Heart left ventricle (tissue), 16 donors: Measurements from ENCODE around the gene MYO1G. TPM values are rescaled to one million over a fixed set of nuclear protein-coding genes. Genes with fewer than 3 reads are reported as not detected.

ENCODE experiments used
- ATAC-seq, 4 donors: fragments of 200-7000 bp; cut with Tn5 transposase; one replicate each; pipeline ENCODE4 v1.9.1; 2020 to 2022; ENCODE audit warnings: moderate library complexity in 4 of 4, mild to moderate bottlenecking in 3 of 4, moderate number of reproducible peaks in 1 of 4
- DNase-seq, 5 donors: peaks; one replicate each; pipeline ENCODE4 v3.0.0-alpha.2; 2020
- H3K27ac ChIP-seq, 12 donors: fragments of 200-600 bp; sonication (generic) in 4 of 12; one replicate each; pipeline versions ENCODE4 v1.5.0 to v1.8.0; 2016 to 2022; ENCODE audit warnings: mild to moderate bottlenecking in 2 of 12
- H3K27me3 ChIP-seq, 9 donors: fragments of 200-600 bp; sonication (generic) in 2 of 9; one replicate each; pipeline versions ENCODE4 v1.5.1 to v1.8.0; 2016 to 2022; ENCODE audit warnings: mild to moderate bottlenecking in 3 of 9
- H3K36me3 ChIP-seq, 9 donors: fragments of 200-600 bp; sonication (generic) in 2 of 9; one replicate each; pipeline versions ENCODE4 v1.5.0 to v1.8.0; 2018 to 2022; ENCODE audit warnings: mild to moderate bottlenecking in 2 of 9
- H3K4me1 ChIP-seq, 12 donors: fragments of 200-600 bp; sonication (generic) in 4 of 12; one replicate each; pipeline versions ENCODE4 v1.5.0 to v1.8.0; 2016 to 2022; ENCODE audit warnings: mild to moderate bottlenecking in 3 of 12
- H3K4me3 ChIP-seq, 12 donors: fragments of 200-600 bp; sonication (generic) in 4 of 12; one replicate each; pipeline versions ENCODE4 v1.5.0 to v1.8.0; 2017 to 2022; ENCODE audit warnings: mild to moderate bottlenecking in 9 of 12, moderate library complexity in 4 of 12
- H3K9me3 ChIP-seq, 12 donors: fragments of 200-600 bp; sonication (generic) in 4 of 12; one replicate each; pipeline versions ENCODE4 v1.5.0 to v1.8.0; 2016 to 2022; ENCODE audit warnings: mild to moderate bottlenecking in 1 of 12
- CTCF ChIP-seq, 12 donors: fragments of 200-600 bp; sonication (generic) in 4 of 12; IDR thresholded peaks; one replicate each; pipeline versions ENCODE4 v1.5.0 to v1.8.0; 2018 to 2022; ENCODE audit warnings: antibody characterized with exemption in 12 of 12, mild to moderate bottlenecking in 5 of 12
- POLR2A ChIP-seq, 2 donors: fragments of 450-650 bp; IDR thresholded peaks; one replicate each; pipeline ENCODE4 v1.6.1; 2017; ENCODE audit warnings: antibody characterized with exemption in 2 of 2, mild to moderate bottlenecking in 2 of 2, moderate library complexity in 2 of 2
- WGBS, 4 donors: extraction: QIAGEN DNeasy Blood & Tissue Kit in 2 of 4; methylation state at CpG; one replicate each; pipeline versions ENCODE4 v1.1.5 to v1.1.7; 2013 to 2018; 5-methylcytosine and 5-hydroxymethylcytosine counted together
- intact Hi-C, 10 donors: fragments of 100-400 bp; cut with DNase I; formaldehyde crosslinking; loops; one replicate each; pipeline versions ENCODE4 v1.11.1 to v1.14.2; 2022
- polyA plus RNA-seq, 2 donors: library from polyadenylated mRNA; stranded (reverse); fragments of 200-250 nt; gene quantifications; one replicate each; pipeline ENCODE4 v1.2.3, GENCODE V29; 2013
- total RNA-seq, 9 donors: library from RNA; depleted of rRNA in 2 of 9; stranded (reverse); fragments of >200 nt in 2 of 9; fragmentation: NEBNext Ultra II Directional in 3 of 9; extraction: Animal tissue kit (Norgen Biotek cat#: 25700) in 3 of 9; gene quantifications; one replicate each; pipeline versions ENCODE4 v1.1.0 to v1.2.4, GENCODE V29; 2016 to 2023
- donor health status: ischemic (EF 13 %, LVEDD 7.1; RV severe dilation, severe dysfunction).
- donor health status: healthy with polysubstance abuse.
- donor health status: DM: no; HTN: yes; CAD: no.
- donor health status: DM: no; HTN: no; CAD: no.
- donor health status: ischemic (EF 25% LVEDD 6.9; RV normal size, moderate dysfunction).
- donor health status: ischemic (EF 25% LVEDD 5.7; RV mildly dilated, moderate dysfunction).
- donor health status: healthy.
- donor health status: DM: yes; HTN: yes; CAD: no.
- donor health status: ischemic (EF 35%, LVEDD 5.7; RV mildly dilated, moderate dysfunction).
- donor health status: nonischemic (EF 11% LVEDD 7.7; RV severe dilation, severe dysfunction).
- donor health status: DM: yes; HTN: yes; CAD: no.
- donor health status: PGD.
- donor health status: ischemic (EF 29% LVEDD 5.4; RV normal size, mild dysfunction).
- donor health status: nonischemic (EF 23%, LVEDD 6.1; RV moderate dilation, normal function).

The MYO1G gene
- total and polyA plus RNA-seq, 11 donors, result 0.13 to 19.0 (median 0.79) TPM

GRCh38 chr7:44955733-44956132 lies 23.1 kb downstream of the MYO1G start:
- H3K4me1 ChIP-seq, result peaks cover 0 to 10% (median 0%) of the 10 kb centered on the region in 12 donors
- peaks cover 0 to 19% (median 0%) of the 10 kb centered on the region in 9 donors for H3K27me3 ChIP-seq
- TF ChIP-seq POLR2A (IDR thresholded peaks at IDR 0.05), result no peak
- TF ChIP-seq CTCF (IDR thresholded peaks at IDR 0.05), result no peak
- no peaks in the 10 kb centered on the region for H3K36me3 ChIP-seq
- ATAC-seq (peak in 2 of 4 donors; percentile 31), DNase-seq (no peak)
- no peak overlapping the region for H3K27ac ChIP-seq
- 59 to 67% (median 66%) methylated on average over 2 of the region's 2 CpGs for WGBS, 4 donors
- H3K4me3 ChIP-seq, result no peak overlapping the region
- H3K9me3 ChIP-seq, result no peaks in the 10 kb centered on the region
- intact Hi-C loops, result no loop called here

- no peak overlapping the region for H3K4me3 ChIP-seq
- WGBS, 4 donors, result 80 to 94% (median 88%) methylated on average over 1 to 2 of the region's 2 CpGs
- H3K27me3 ChIP-seq, result peaks cover 0 to 8% (median 0%) of the 10 kb centered on the region in 9 donors
- no peaks in the 10 kb centered on the region for H3K9me3 ChIP-seq
- TF ChIP-seq CTCF (IDR thresholded peaks at IDR 0.05), result no peak
- no peak for TF ChIP-seq POLR2A (IDR thresholded peaks at IDR 0.05)
- no peak for DNase-seq
- H3K36me3 ChIP-seq, result no peaks in the 10 kb centered on the region
- no peak overlapping the region for H3K27ac ChIP-seq
- intact Hi-C loops, result no loop called here
- no peak for ATAC-seq
- no peaks in the 10 kb centered on the region for H3K4me1 ChIP-seq
Measured at GRCh38 chr7:44953156-44953555, 25.7 kb downstream of the MYO1G start.

GRCh38 chr7:44949303-44949702 lies 29.5 kb downstream of the MYO1G start:
- Histone ChIP-seq H3K27me3 (peaks cover 0 to 8% (median 0%) of the 10 kb centered on the region in 9 donors), H3K4me1 (no peaks in the 10 kb centered on the region), H3K9me3 (no peaks in the 10 kb centered on the region), H3K27ac (no peak overlapping the region), H3K4me3 (no peak overlapping the region), H3K36me3 (no peaks in the 10 kb centered on the region)
- TF ChIP-seq CTCF (IDR thresholded peaks at IDR 0.05) (no peak), POLR2A (IDR thresholded peaks at IDR 0.05) (no peak)
- ATAC-seq (no peak), DNase-seq (no peak)
- intact Hi-C loops, result no loop called here
- 80 to 84% (median 82%) methylated on average over 2 of the region's 2 CpGs for WGBS, 4 donors

GRCh38 chr7:44945479-44945878 lies 33.3 kb downstream of the MYO1G start:
- WGBS, 4 donors, result 44 to 69% (median 54%) methylated on average over 1 of the region's 1 CpG
- Histone ChIP-seq H3K36me3 (no peaks in the 10 kb centered on the region), H3K4me3 (no peak overlapping the region), H3K4me1 (no peaks in the 10 kb centered on the region), H3K9me3 (no peaks in the 10 kb centered on the region), H3K27ac (no peak overlapping the region), H3K27me3 (peaks cover 0 to 4% (median 0%) of the 10 kb centered on the region in 9 donors)
- TF ChIP-seq POLR2A (IDR thresholded peaks at IDR 0.05), result no peak
- TF ChIP-seq CTCF (IDR thresholded peaks at IDR 0.05), result no peak
- no peak for DNase-seq
- intact Hi-C loops, result no loop called here
- no peak for ATAC-seq
